ENCODE results near the gene NLGN1.

Gene NLGN1

GRCh38 chr3:173773800-173774199, 376.3 kb downstream of the NLGN1 start:
- DNase-seq = no peak

GRCh38 chr3:173774294-173774693, 376.8 kb downstream of the NLGN1 start:
- DNase-seq = no peak

- DNase-seq = no peak
Observed at GRCh38 chr3:173778251-173778650, 380.7 kb downstream of the NLGN1 start.

GRCh38 chr3:173780067-173780466, 382.5 kb downstream of the NLGN1 start:
- no peak for DNase-seq

- no peak for DNase-seq
Observed at GRCh38 chr3:173785004-173785403, 387.5 kb downstream of the NLGN1 start.

- DNase-seq = no peak
Observed at GRCh38 chr3:173789530-173790162, 392.1 kb downstream of the NLGN1 start.

- no peak for DNase-seq
Observed at GRCh38 chr3:173793963-173794362, 396.4 kb downstream of the NLGN1 start.

- no peak for DNase-seq
Observed at GRCh38 chr3:173796405-173796804, 398.9 kb downstream of the NLGN1 start.

GRCh38 chr3:173796890-173797289, 399.3 kb downstream of the NLGN1 start:
- DNase-seq = no peak

GRCh38 chr3:173799060-173799816, 401.7 kb downstream of the NLGN1 start:
- DNase-seq = no peak

GRCh38 chr3:173800154-173800553, 402.6 kb downstream of the NLGN1 start:
- DNase-seq = no peak

GRCh38 chr3:173814809-173815208, 417.3 kb downstream of the NLGN1 start:
- no peak for DNase-seq

GRCh38 chr3:173819368-173819767, 421.8 kb downstream of the NLGN1 start:
- no peak for DNase-seq

- DNase-seq = no peak
Observed at GRCh38 chr3:173823911-173824460, 426.4 kb downstream of the NLGN1 start.

- DNase-seq = no peak
Observed at GRCh38 chr3:173825730-173826129, 428.2 kb downstream of the NLGN1 start.

- no peak for DNase-seq
Observed at GRCh38 chr3:173826416-173826815, 428.9 kb downstream of the NLGN1 start.

- DNase-seq = no peak
Observed at GRCh38 chr3:173826901-173827609, 429.5 kb downstream of the NLGN1 start.

GRCh38 chr3:173838644-173839043, 441.1 kb downstream of the NLGN1 start:
- no peak for DNase-seq

GRCh38 chr3:173839859-173840258, 442.3 kb downstream of the NLGN1 start:
- no peak for DNase-seq

GRCh38 chr3:173841334-173841733, 443.8 kb downstream of the NLGN1 start:
- no peak for DNase-seq

- DNase-seq = no peak
Observed at GRCh38 chr3:173843060-173843459, 445.5 kb downstream of the NLGN1 start.

GRCh38 chr3:173846584-173846983, 449.0 kb downstream of the NLGN1 start:
- DNase-seq = no peak

- DNase-seq = no peak
Observed at GRCh38 chr3:173849489-173849888, 451.9 kb downstream of the NLGN1 start.

GRCh38 chr3:173857154-173857553, 459.6 kb downstream of the NLGN1 start:
- DNase-seq = no peak
